K562 (cell line): ENCODE data around the gene ADAMTS14. TPM values are rescaled to one million over a fixed set of nuclear protein-coding genes. Genes with fewer than 3 reads are reported as not detected.

ENCODE experiments used
- ATAC-seq: fragments of 200-7000 bp; cut with Tn5 transposase; 3 replicates; pipeline ENCODE4 v1.9.1; 2020; ENCODE audit warnings: moderate library complexity
- BruUV-seq: library from RNA; stranded (reverse); fragments of 400-500 nt; replicated peaks from 2 replicates; lab custom pipeline; 2021; lab: Mats Ljungman, UMichigan
- CTCF ChIA-PET: fragments of 300-600 bp; formaldehyde crosslinking; extraction: SDS; loops from one replicate; lab custom pipeline; 2021; ENCODE audit warnings: low intra/inter-chr PET ratio; lab: Yijun Ruan, JAX
- POLR2A ChIA-PET: fragments of 300-600, 350-650 bp; sonication (Branson Sonifier 250); formaldehyde crosslinking; extraction: SDS; loops from one replicate; lab custom pipeline; 2021; ENCODE audit warnings: antibody characterized with exemption, inconsistent platforms; lab: Yijun Ruan, JAX
- DNase-seq, 4 experiments: peaks; one replicate each; pipeline versions ENCODE4 v3.0.0 to v3.0.0-alpha.2; 2011 to 2018; ENCODE audit warnings: low spot score in 3 of 4, mixed read lengths in 3 of 4; ENCODE audit errors: extremely low read depth in 1 of 4
- FAIRE-seq: peaks from 2 replicates; lab custom pipeline; 2011; peaks lifted over from hg19 to GRCh38; lab: Jason Lieb, UNC
- H2AFZ ChIP-seq: 2 replicates; pipeline ENCODE4 v1.6.0; 2011; ENCODE audit warnings: low read depth, low read length, control low read depth, inconsistent platforms
- H3K27ac ChIP-seq: fragments of 200-600 bp; 3 replicates; pipeline ENCODE4 v1.8.0; 2011; ENCODE audit warnings: low read depth, mild to moderate bottlenecking, control low read depth, inconsistent platforms, low read length, moderate library complexity, mixed read lengths; ENCODE audit errors: extremely low read depth
- H3K27me3 ChIP-seq, 2 experiments: fragments of 300-600 bp in 1 of 2; 2 replicates in 1 of 2; 3 replicates in 1 of 2; pipeline versions ENCODE4 v1.6.0 to v1.8.0; 2011; ENCODE audit warnings: inconsistent platforms in 2 of 2, low read length in 2 of 2, mild to moderate bottlenecking in 1 of 2, mixed read lengths in 1 of 2, moderate library complexity in 1 of 2; ENCODE audit not compliant: control insufficient read depth in 2 of 2, insufficient read depth in 2 of 2
- H3K36me3 ChIP-seq: fragments of 300-600 bp; 3 replicates; pipeline ENCODE4 v1.8.0; 2011; ENCODE audit warnings: mild to moderate bottlenecking, low read length, inconsistent platforms; ENCODE audit not compliant: control insufficient read depth, insufficient read depth
- H3K4me1 ChIP-seq, 2 experiments: fragments of 200-600 bp in 1 of 2; replicated peaks in 1 of 2; 2 replicates in 1 of 2; 3 replicates in 1 of 2; pipeline versions ENCODE4 v1.5.1 to v1.8.0; 2011; ENCODE audit warnings: inconsistent platforms in 2 of 2, low read length in 2 of 2, mild to moderate bottlenecking in 1 of 2, mixed read lengths in 1 of 2, moderate library complexity in 1 of 2; ENCODE audit not compliant: control insufficient read depth in 2 of 2, insufficient read depth in 2 of 2
- H3K4me2 ChIP-seq: 2 replicates; pipeline ENCODE4 v1.6.1; 2011; ENCODE audit warnings: low read length, control low read depth, inconsistent platforms, mixed read lengths; ENCODE audit not compliant: insufficient read depth
- H3K4me3 ChIP-seq: fragments of 200-600 bp; sonication (generic), shearing (Covaris generic); 2 replicates; pipeline ENCODE4 v1.5.1; 2016; ENCODE audit warnings: control low read depth, inconsistent platforms
- H3K79me2 ChIP-seq: fragments of 200-600 bp; 3 replicates; pipeline ENCODE4 v1.8.0; 2011; ENCODE audit warnings: low read length, inconsistent platforms; ENCODE audit not compliant: control insufficient read depth, insufficient read depth
- H3K9ac ChIP-seq, 2 experiments: 2 replicates each; pipeline versions ENCODE4 v1.6.0 to v1.6.1; 2011; ENCODE audit warnings: low read depth in 2 of 2, low read length in 2 of 2, control low read depth in 1 of 2, inconsistent platforms in 1 of 2, mild to moderate bottlenecking in 1 of 2, mixed read lengths in 1 of 2; ENCODE audit not compliant: insufficient read depth in 1 of 2
- H3K9me1 ChIP-seq: one replicate; pipeline ENCODE4 v1.6.0; 2011; ENCODE audit warnings: inconsistent platforms, mild to moderate bottlenecking, low read length, moderate library complexity; ENCODE audit not compliant: control insufficient read depth, insufficient read depth
- H3K9me3 ChIP-seq: replicated peaks from 2 replicates; pipeline ENCODE4 v1.5.1; 2011; ENCODE audit warnings: low read depth, low read length, inconsistent platforms; ENCODE audit not compliant: control insufficient read depth, insufficient read depth
- H4K20me1 ChIP-seq: replicated peaks from 2 replicates; pipeline ENCODE4 v1.6.1; 2011; ENCODE audit warnings: low read length, inconsistent platforms, mixed read lengths; ENCODE audit not compliant: control insufficient read depth, insufficient read depth
- CHCHD3 ChIP-seq: fragments of 250-450 bp; sonication (Bioruptor Pico); IDR thresholded peaks from 2 replicates; pipeline ENCODE4 v2.1.2; 2022; ENCODE audit warnings: mild to moderate bottlenecking
- HEY1 ChIP-seq: fragments of 250-450 bp; sonication (Bioruptor Pico); IDR thresholded peaks from 2 replicates; pipeline ENCODE4 v1.5.0; 2020; ENCODE audit warnings: mild to moderate bottlenecking, moderate library complexity, borderline replicate concordance
- ID3 ChIP-seq, 2 experiments: fragments of 250-450 bp in 1 of 2; fragments of 450-650 bp in 1 of 2; sonication (Bioruptor Pico) in 1 of 2; IDR thresholded peaks; 2 replicates each; pipeline versions ENCODE4 v1.6.1 to v1.8.0; 2016 to 2021; ENCODE audit warnings: mild to moderate bottlenecking in 2 of 2, moderate library complexity in 2 of 2, missing compliant biosample characterization in 1 of 2, missing genetic modification characterization in 1 of 2
- MCM3 ChIP-seq: fragments of 450-650 bp; IDR thresholded peaks from 2 replicates; pipeline ENCODE4 v1.6.1; 2016
- SIRT6 ChIP-seq: IDR thresholded peaks from one replicate; pipeline ENCODE4 v1.6.1; 2012; ENCODE audit warnings: low read depth, mild to moderate bottlenecking, control low read depth, inconsistent platforms, low read length, moderate library complexity
- TAF15 ChIP-seq: fragments of 200-400 bp; formaldehyde crosslinking; IDR thresholded peaks from 2 replicates; pipeline ENCODE4 v1.6.1; 2017; ENCODE audit warnings: mild to moderate bottlenecking, low read depth, low read length, moderate library complexity
- ZNF316 ChIP-seq: fragments of 450-650 bp; IDR thresholded peaks from 2 replicates; pipeline ENCODE4 v1.6.1; 2016
- ZNF324 ChIP-seq: fragments of 250-450 bp; sonication (Bioruptor Pico); IDR thresholded peaks from 2 replicates; pipeline ENCODE4 v1.4.0; 2020; ENCODE audit warnings: mild to moderate bottlenecking
- ZNF408 ChIP-seq: fragments of 250-450 bp; sonication (Bioruptor Pico); IDR thresholded peaks from 2 replicates; pipeline ENCODE4 v1.4.0; 2020; ENCODE audit warnings: low read depth, mild to moderate bottlenecking, moderate library complexity
- ZNF511 ChIP-seq: sonication (generic); formaldehyde crosslinking; IDR thresholded peaks from 2 replicates; pipeline ENCODE4 v1.8.0; 2022; ENCODE audit warnings: mild to moderate bottlenecking, missing genetic modification reagents
- whole genome bisulfite sequencing: fragments of 100-300 bp; shearing (Covaris generic); methylation state at CpG from one replicate; pipeline ENCODE4 v1.1.6; 2016; ENCODE audit warnings: low coverage, mixed read lengths; ENCODE audit not compliant: insufficient coverage; ENCODE audit errors: missing lambda C conversion rate; 5-methylcytosine and 5-hydroxymethylcytosine counted together
- in situ Hi-C: fragments of 300-500 bp; cut with MboI; formaldehyde crosslinking; loops from 4 replicates; pipeline ENCODE4 v1.15.0; 2018; ENCODE audit warnings: inconsistent platforms, mixed read lengths
- intact Hi-C: fragments of 100-400 bp; cut with micrococcal nuclease; formaldehyde crosslinking; loops from 2 replicates; pipeline ENCODE4 v1.14.2; 2022
- polyA plus RNA-seq, 8 experiments: library from polyadenylated mRNA; depleted of rRNA in 4 of 8; stranded (reverse) in 5 of 8; unstranded in 3 of 8; fragments of >200 nt; fragmentation: Nextera tagmentation in 2 of 8; fragmentation: Illumina TruSeq in 1 of 8; extraction: Ambion mirVana in 2 of 8; extraction: Trizol in 1 of 8; gene quantifications; 2 replicates each; pipeline versions ENCODE4 v1.2.1 to v1.2.3, GENCODE V29; 2011 to 2014; ENCODE audit warnings: inconsistent platforms in 1 of 8, missing spikeins in 1 of 8
- total RNA-seq, 7 experiments: library from RNA; depleted of rRNA in 6 of 7; stranded (reverse); fragments of >200 nt in 6 of 7; fragmentation: Illumina TruSeq in 2 of 7; extraction: Trizol in 2 of 7; gene quantifications; 2 replicates each; pipeline versions ENCODE4 v1.2.1 to v1.2.3, GENCODE V29; 2011 to 2021; ENCODE audit warnings: low replicate concordance in 1 of 7

ADAMTS14 gene
- total and polyA plus RNA-seq, 9 of the 15 experiments (the other 6 are each of a cell fraction or from before 2014, with no cell fraction given), result 0.04 to 37.4 (median 15.9) TPM

- peaks cover 81% of the 10 kb centered on the region; the same call in 2 of the 3 replicates for H3K36me3 ChIP-seq
- no peak for DNase-seq
- H3K79me2 ChIP-seq, result no peaks in the 10 kb centered on the region; the same call in 2 of the 3 replicates
- intact Hi-C loops (no loop called here), in situ Hi-C loops (loop anchor here (10.0 kb wide), 1 partner anchor 1958 kb away; no protein-coding TSS in a partner anchor)
- ChIA-PET POLR2A (interaction anchor here (0.6 to 2.6 kb wide), 4 partner anchors 8 to 746 kb away, joined by 3 to 9 read pairs (median 3); no protein-coding TSS in a partner anchor), CTCF (no interaction called here)
- no peak overlapping the region for H2AFZ ChIP-seq
- no peak overlapping the region for H3K4me3 ChIP-seq
- H3K27me3 ChIP-seq, result no peaks in the 10 kb centered on the region
- peaks cover 8 to 22% of the 10 kb centered on the region in 2 experiments; a peak in 4 of 5 replicates for H3K4me1 ChIP-seq
- no peak overlapping the region for H3K27ac ChIP-seq
- no peak for ATAC-seq
- WGBS, result 83% methylated on average over 7 of the region's 7 CpGs
- 0 out of 4 replicates have a peak overlapping the region, but pooled peaks of 1 of the 2 experiments have one; percentile 23 for H3K9ac ChIP-seq
- H3K4me2 ChIP-seq, result no peak overlapping the region
- no peak for FAIRE-seq
- H3K9me3 ChIP-seq, result no peaks in the 10 kb centered on the region
- TF ChIP-seq ZNF511 (CRISPR knock-in tag), result no peak
- TF ChIP-seq, all 486 proteins: peak for 0
- BruUV-seq, result no TSS peak
- no peaks in the 10 kb centered on the region for H3K9me1 ChIP-seq
- no peaks in the 10 kb centered on the region for H4K20me1 ChIP-seq
These were observed 80.3 kb downstream of the ADAMTS14 start for GRCh38 chr10:70752571-70752970.

- CTCF ChIA-PET, result no interaction called here
- WGBS, result 82% methylated on average over 10 of the region's 10 CpGs
These were observed 80.8 kb downstream of the ADAMTS14 start for GRCh38 chr10:70753026-70753663.

More at GRCh38 chr10:70753026-70753663, 80.8 kb downstream of the ADAMTS14 start:
- TF ChIP-seq SIRT6, result no peak
- no peak for TF ChIP-seq TAF15
- no peak for TF ChIP-seq HEY1 (CRISPR knock-in tag)
- TF ChIP-seq ZNF324 (CRISPR knock-in tag), result no peak
- no peak for TF ChIP-seq MCM3
- TF ChIP-seq ID3 (CRISPR knock-in tag; IDR thresholded peaks at IDR 0.05), result no peak
- no peak for TF ChIP-seq ID3 (tag; IDR thresholded peaks at IDR 0.05)
- no peak for TF ChIP-seq CHCHD3 (CRISPR knock-in tag)
- TF ChIP-seq ZNF316, result no peak
- TF ChIP-seq ZNF408 (CRISPR knock-in tag), result no peak
- TF ChIP-seq, all 486 proteins: peak for 0
- Histone ChIP-seq H3K9me1 (no peaks in the 10 kb centered on the region), H3K27me3 (no peaks in the 10 kb centered on the region), H3K4me1 (peaks cover 9 to 27% of the 10 kb centered on the region in 2 experiments), H3K9ac (no peak overlapping the region; a peak in 1 of 4 replicates), H3K36me3 (peaks cover 86% of the 10 kb centered on the region; the same call in 2 of the 3 replicates), H3K9me3 (no peaks in the 10 kb centered on the region), H4K20me1 (no peaks in the 10 kb centered on the region), H3K27ac (no peak overlapping the region), H3K79me2 (no peaks in the 10 kb centered on the region), H3K4me2 (no peak overlapping the region), H3K4me3 (no peak overlapping the region), H2AFZ (no peak overlapping the region)
- in situ Hi-C loops (loop anchor here (10.0 kb wide), 1 partner anchor 1958 kb away; no protein-coding TSS in a partner anchor), intact Hi-C loops (no loop called here)
- POLR2A ChIA-PET, result interaction anchor here (0.6 to 2.6 kb wide), 9 partner anchors 8 to 746 kb away, joined by 3 to 9 read pairs (median 3); no protein-coding TSS in a partner anchor
- no peak for DNase-seq
- no peak for ATAC-seq
- FAIRE-seq, result no peak
- BruUV-seq, result no TSS peak
